Neural progenitor cell (in vitro differentiated cells): ENCODE results near the gene MYOG. TPM values are rescaled to one million over a fixed set of nuclear protein-coding genes. Genes with fewer than 3 reads are reported as not detected.

Source experiments
- DNase-seq: peaks from one replicate; pipeline ENCODE4 v3.0.0-alpha.2; 2016; ENCODE audit warnings: low spot score
- H2AFZ ChIP-seq: fragments of 200-600 bp; sonication (generic); replicated peaks from 2 replicates; pipeline ENCODE4 v1.6.1; 2016; ENCODE audit warnings: antibody characterized with exemption
- H3F3A ChIP-seq: fragments of 200-600 bp; sonication (generic); 2 replicates; pipeline ENCODE4 v1.6.1; 2016; ENCODE audit warnings: antibody characterized with exemption, low read depth
- H3K27ac ChIP-seq: fragments of 200-600 bp; sonication (generic); 2 replicates; pipeline ENCODE4 v1.5.1; 2016; ENCODE audit warnings: mild to moderate bottlenecking
- H3K27me3 ChIP-seq: fragments of 200-600 bp; sonication (generic); 2 replicates; pipeline ENCODE4 v1.6.1; 2016; ENCODE audit warnings: mild to moderate bottlenecking, moderate library complexity
- H3K36me3 ChIP-seq: fragments of 200-600 bp; sonication (generic); 2 replicates; pipeline ENCODE4 v1.5.1; 2016
- H3K4me1 ChIP-seq: fragments of 200-600 bp; sonication (generic); 2 replicates; pipeline ENCODE4 v1.6.1; 2016; ENCODE audit warnings: mixed run types
- H3K4me2 ChIP-seq: fragments of 200-600 bp; sonication (generic); 2 replicates; pipeline ENCODE4 v1.6.1; 2016
- H3K4me3 ChIP-seq: fragments of 200-600 bp; sonication (generic); 2 replicates; pipeline ENCODE4 v1.5.1; 2016
- H3K79me2 ChIP-seq: fragments of 200-600 bp; sonication (generic); 2 replicates; pipeline ENCODE4 v1.6.1; 2016; ENCODE audit warnings: low read depth
- H3K9ac ChIP-seq: fragments of 200-600 bp; sonication (generic); 2 replicates; pipeline ENCODE4 v1.6.1; 2016
- H3K9me3 ChIP-seq: fragments of 200-600 bp; sonication (generic); 2 replicates; pipeline ENCODE4 v1.5.1; 2016; ENCODE audit warnings: low read depth
- H4K20me1 ChIP-seq: fragments of 200-600 bp; sonication (generic); 2 replicates; pipeline ENCODE4 v1.6.1; 2016; ENCODE audit warnings: low read depth
- H3K27ac Mint-ChIP-seq: 3 replicates; pipeline ENCODE4 v1.8.0; 2021; ENCODE audit warnings: mixed read lengths
- H3K27me3 Mint-ChIP-seq: 2 replicates; pipeline ENCODE4 v1.8.0; 2022; ENCODE audit warnings: low read depth, mild to moderate bottlenecking, inconsistent platforms, moderate library complexity, mixed read lengths; ENCODE audit not compliant: insufficient read depth
- H3K36me3 Mint-ChIP-seq: 3 replicates; pipeline ENCODE4 v1.8.0; 2021; ENCODE audit warnings: mixed read lengths
- H3K4me1 Mint-ChIP-seq: 3 replicates; pipeline ENCODE4 v1.8.0; 2021; ENCODE audit warnings: mixed read lengths
- H3K4me3 Mint-ChIP-seq: 3 replicates; pipeline ENCODE4 v1.8.0; 2021; ENCODE audit warnings: mild to moderate bottlenecking, moderate library complexity, mixed read lengths
- H3K9me3 Mint-ChIP-seq: 3 replicates; pipeline ENCODE4 v1.8.0; 2020; ENCODE audit warnings: mixed read lengths
- EZH2 ChIP-seq: fragments of 200-600 bp; sonication (generic); IDR thresholded peaks from 2 replicates; pipeline ENCODE4 v1.6.1; 2017; ENCODE audit warnings: antibody characterized with exemption, mild to moderate bottlenecking, moderate library complexity
- EZH2phosphoT487 ChIP-seq: fragments of 200-600 bp; sonication (generic); IDR thresholded peaks from 2 replicates; pipeline ENCODE4 v1.6.1; 2017; ENCODE audit warnings: antibody characterized with exemption
- total RNA-seq: library from RNA; depleted of rRNA; stranded (reverse); fragments of >200 nt; gene quantifications from 2 replicates; pipeline ENCODE4 v1.2.3, GENCODE V29; 2015; ENCODE audit warnings: low replicate concordance
- TF ChIP-seq, protein P1 (sequence below): fragments of 200-600 bp; sonication (generic); IDR thresholded peaks from 2 replicates; pipeline ENCODE4 v1.5.1; 2017; ENCODE audit warnings: antibody characterized with exemption, mild to moderate bottlenecking

The MYOG gene
- total RNA-seq, 1 donor from 2014 or later: not detected

DNA sequence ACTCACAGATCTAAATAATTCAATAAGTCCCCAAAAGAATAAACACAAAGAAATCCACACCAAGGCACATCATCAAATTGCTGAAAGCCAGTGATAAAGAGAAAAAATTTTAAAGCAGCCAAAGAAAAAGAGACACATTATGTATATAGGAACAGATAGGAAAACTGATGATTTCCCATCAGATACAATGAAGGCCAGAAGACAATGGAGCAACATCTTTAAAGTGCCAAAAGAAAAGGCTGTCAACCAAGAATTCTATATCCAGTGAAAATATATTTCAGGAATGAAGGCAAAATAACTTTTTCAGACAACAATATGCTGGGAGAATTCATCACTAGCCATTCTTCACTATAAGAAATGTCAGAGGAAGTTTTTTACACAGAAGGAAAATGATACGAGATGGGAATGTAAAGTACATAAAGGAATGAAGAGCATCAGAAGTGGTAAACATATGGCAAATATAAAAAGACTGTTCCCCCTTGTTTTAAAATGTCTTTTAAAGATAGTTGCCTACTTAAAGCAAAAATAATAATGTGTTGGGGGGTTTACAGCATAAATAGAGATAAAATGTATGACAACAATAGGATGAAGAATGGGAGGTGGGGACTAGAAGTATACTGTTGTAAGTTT is 9.4 kb upstream of the MYOG start:
- no peaks in the 10 kb centered on the region for H3K36me3 Mint-ChIP-seq
- H3K9me3 Mint-ChIP-seq: peaks cover 34% of the 10 kb centered on the region
- Histone ChIP-seq H4K20me1 (no peaks in the 10 kb centered on the region), H3K4me1 (no peaks in the 10 kb centered on the region), H3K9ac (no peak overlapping the region), H3K4me3 (no peak overlapping the region), H3K36me3 (no peaks in the 10 kb centered on the region), H3K79me2 (no peaks in the 10 kb centered on the region), H3K9me3 (peaks cover 16% of the 10 kb centered on the region), H3F3A (peaks cover 5% of the 10 kb centered on the region), H3K27ac (no peak overlapping the region), H3K4me2 (no peak overlapping the region), H2AFZ (no peak overlapping the region), H3K27me3 (no peaks in the 10 kb centered on the region)
- H3K27ac Mint-ChIP-seq: no peak overlapping the region
- DNase-seq: no peak
- H3K4me3 Mint-ChIP-seq: no peak overlapping the region
- H3K27me3 Mint-ChIP-seq: peaks cover 2% of the 10 kb centered on the region
- no peaks in the 10 kb centered on the region for H3K4me1 Mint-ChIP-seq
- no peak for TF ChIP-seq EZH2phosphoT487
- TF ChIP-seq EZH2: no peak
- TF ChIP-seq, protein P1, sequence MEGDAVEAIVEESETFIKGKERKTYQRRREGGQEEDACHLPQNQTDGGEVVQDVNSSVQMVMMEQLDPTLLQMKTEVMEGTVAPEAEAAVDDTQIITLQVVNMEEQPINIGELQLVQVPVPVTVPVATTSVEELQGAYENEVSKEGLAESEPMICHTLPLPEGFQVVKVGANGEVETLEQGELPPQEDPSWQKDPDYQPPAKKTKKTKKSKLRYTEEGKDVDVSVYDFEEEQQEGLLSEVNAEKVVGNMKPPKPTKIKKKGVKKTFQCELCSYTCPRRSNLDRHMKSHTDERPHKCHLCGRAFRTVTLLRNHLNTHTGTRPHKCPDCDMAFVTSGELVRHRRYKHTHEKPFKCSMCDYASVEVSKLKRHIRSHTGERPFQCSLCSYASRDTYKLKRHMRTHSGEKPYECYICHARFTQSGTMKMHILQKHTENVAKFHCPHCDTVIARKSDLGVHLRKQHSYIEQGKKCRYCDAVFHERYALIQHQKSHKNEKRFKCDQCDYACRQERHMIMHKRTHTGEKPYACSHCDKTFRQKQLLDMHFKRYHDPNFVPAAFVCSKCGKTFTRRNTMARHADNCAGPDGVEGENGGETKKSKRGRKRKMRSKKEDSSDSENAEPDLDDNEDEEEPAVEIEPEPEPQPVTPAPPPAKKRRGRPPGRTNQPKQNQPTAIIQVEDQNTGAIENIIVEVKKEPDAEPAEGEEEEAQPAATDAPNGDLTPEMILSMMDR: no peak

DNA sequence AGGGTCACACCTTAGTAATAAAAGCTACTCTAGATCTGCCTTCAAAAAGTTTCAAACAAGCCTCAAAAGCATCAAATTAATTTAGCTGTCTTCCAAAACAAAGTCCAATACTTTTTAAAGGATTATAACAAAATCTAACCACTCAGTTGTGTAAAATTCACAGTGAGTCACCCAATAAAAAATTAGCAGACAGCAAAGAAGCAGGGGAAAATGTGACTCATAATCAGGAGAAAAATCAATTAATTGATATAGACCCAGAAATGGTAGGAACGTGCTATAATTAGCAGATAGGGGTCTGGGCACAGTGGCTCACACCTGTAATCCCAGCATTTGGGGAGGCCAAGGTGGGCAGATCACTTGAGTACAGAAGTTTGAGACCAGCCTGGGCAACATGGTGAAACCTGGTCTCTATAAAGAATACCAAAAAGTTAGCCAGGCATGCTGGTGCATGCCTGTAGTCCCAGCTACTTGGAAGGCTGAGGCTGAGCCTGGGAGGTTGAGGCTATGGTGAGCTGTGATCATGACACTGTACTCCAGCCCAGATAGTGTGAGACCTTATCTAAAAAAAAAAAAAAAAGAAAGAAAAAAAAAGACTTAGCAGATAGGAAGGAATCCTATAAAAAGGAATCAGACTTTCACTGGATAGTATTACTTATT is 8.1 kb upstream of the MYOG start:
- H3K36me3 ChIP-seq: no peaks in the 10 kb centered on the region
- H3K4me3 Mint-ChIP-seq: no peak overlapping the region
- no peak overlapping the region for H3K4me2 ChIP-seq
- no peaks in the 10 kb centered on the region for H3K27me3 ChIP-seq
- peaks cover 16% of the 10 kb centered on the region for H3K9me3 ChIP-seq
- no peaks in the 10 kb centered on the region for H3K36me3 Mint-ChIP-seq
- no peak overlapping the region for H3K27ac Mint-ChIP-seq
- peaks cover 8% of the 10 kb centered on the region for H3K4me1 ChIP-seq
- no peak overlapping the region for H3K27ac ChIP-seq
- no peaks in the 10 kb centered on the region for H4K20me1 ChIP-seq
- H3K4me3 ChIP-seq: no peak overlapping the region
- DNase-seq: no peak
- peaks cover 2% of the 10 kb centered on the region for H3K27me3 Mint-ChIP-seq
- H3K79me2 ChIP-seq: no peaks in the 10 kb centered on the region
- H2AFZ ChIP-seq: no peak overlapping the region
- peaks cover 31% of the 10 kb centered on the region for H3K9me3 Mint-ChIP-seq
- TF ChIP-seq EZH2phosphoT487: no peak
- TF ChIP-seq EZH2: no peak
- TF ChIP-seq, protein P1: no peak
- peaks cover 5% of the 10 kb centered on the region for H3F3A ChIP-seq
- peaks cover 5% of the 10 kb centered on the region for H3K4me1 Mint-ChIP-seq
- H3K9ac ChIP-seq: no peak overlapping the region

DNA sequence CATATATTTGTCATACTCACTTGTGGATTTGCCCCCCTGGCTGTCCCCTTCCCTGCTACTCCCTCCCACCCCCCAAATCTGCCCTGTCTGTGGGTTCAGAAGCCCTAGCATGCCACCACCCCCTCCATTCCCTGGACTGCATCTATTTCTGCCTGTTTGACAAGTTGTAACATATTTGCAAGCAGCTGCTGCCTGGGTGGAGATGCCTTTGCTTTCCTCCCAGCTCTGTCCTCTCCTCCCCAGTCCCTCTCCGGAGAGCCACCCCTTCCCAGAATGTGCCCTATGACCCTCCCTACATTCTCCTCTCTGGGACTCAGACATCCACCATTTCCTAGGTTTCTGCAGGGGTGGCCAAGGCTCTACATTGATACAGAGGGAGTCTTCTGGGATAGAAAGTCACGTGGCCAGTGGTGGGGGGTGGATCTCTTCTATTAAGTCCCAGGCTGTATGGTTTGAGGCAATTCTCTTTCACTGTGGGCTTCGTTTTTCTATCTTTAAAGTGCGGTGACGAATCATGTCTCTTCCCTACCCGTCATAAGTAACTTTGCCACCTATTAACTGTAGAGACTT is 6.0 kb upstream of the MYOG start:
- DNase-seq: no peak
- Histone ChIP-seq H3K79me2 (no peaks in the 10 kb centered on the region), H3K9ac (no peak overlapping the region), H3K4me1 (peaks cover 8% of the 10 kb centered on the region), H3K27ac (no peak overlapping the region), H3K36me3 (no peaks in the 10 kb centered on the region), H3K4me2 (no peak overlapping the region), H3K4me3 (no peak overlapping the region), H3K27me3 (no peaks in the 10 kb centered on the region), H3F3A (peaks cover 5% of the 10 kb centered on the region), H4K20me1 (no peaks in the 10 kb centered on the region), H3K9me3 (peaks cover 16% of the 10 kb centered on the region), H2AFZ (no peak overlapping the region)
- Mint-ChIP-seq H3K9me3 (peaks cover 24% of the 10 kb centered on the region), H3K4me3 (no peak overlapping the region), H3K27ac (no peak overlapping the region), H3K36me3 (no peaks in the 10 kb centered on the region), H3K4me1 (peaks cover 13% of the 10 kb centered on the region), H3K27me3 (peaks cover 2% of the 10 kb centered on the region)
- no peak for TF ChIP-seq EZH2
- TF ChIP-seq, protein P1: no peak
- no peak for TF ChIP-seq EZH2phosphoT487
